ENCODE measurements around the gene PMF1.

PMF1 gene

DNA sequence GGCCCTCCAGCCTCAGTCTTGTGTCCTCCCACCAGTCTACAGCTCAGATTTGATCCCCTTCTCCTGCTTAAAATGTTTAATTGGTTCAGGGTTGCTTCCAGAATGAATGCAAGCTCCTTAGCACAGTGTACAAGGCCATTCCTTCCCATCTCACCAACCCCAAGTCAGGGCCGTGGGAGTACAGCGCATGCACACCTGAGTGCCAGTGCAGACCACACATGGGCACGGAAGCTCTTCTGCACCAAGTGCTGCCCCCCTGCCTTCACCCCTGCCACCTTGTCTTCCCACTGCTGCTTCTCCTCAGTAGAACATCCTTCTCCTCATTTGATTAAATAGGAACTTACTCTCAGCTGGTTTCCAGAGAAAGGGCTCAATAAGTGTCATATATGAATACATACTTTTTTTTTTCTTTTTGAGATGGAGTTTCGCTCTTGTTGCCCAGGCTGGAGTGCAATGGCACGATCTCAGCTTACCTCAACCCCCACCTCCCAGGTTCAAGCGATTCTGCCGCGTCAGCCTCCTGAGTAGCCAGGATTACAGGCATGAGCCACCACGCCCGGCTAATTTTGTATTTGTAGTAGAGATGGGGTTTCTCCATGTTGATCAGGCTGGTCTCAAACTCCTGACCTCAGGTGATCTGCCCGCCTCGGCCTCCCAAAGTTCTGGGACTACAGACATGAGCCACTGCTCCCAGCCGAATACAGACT lies 9.3 kb downstream of the PMF1 start:
- H3K27ac ChIP-seq: no peak overlapping the region
- TF ChIP-seq ZFX (IDR thresholded peaks at IDR 0.05): no peak
- TF ChIP-seq, protein P1, sequence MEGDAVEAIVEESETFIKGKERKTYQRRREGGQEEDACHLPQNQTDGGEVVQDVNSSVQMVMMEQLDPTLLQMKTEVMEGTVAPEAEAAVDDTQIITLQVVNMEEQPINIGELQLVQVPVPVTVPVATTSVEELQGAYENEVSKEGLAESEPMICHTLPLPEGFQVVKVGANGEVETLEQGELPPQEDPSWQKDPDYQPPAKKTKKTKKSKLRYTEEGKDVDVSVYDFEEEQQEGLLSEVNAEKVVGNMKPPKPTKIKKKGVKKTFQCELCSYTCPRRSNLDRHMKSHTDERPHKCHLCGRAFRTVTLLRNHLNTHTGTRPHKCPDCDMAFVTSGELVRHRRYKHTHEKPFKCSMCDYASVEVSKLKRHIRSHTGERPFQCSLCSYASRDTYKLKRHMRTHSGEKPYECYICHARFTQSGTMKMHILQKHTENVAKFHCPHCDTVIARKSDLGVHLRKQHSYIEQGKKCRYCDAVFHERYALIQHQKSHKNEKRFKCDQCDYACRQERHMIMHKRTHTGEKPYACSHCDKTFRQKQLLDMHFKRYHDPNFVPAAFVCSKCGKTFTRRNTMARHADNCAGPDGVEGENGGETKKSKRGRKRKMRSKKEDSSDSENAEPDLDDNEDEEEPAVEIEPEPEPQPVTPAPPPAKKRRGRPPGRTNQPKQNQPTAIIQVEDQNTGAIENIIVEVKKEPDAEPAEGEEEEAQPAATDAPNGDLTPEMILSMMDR (conservative IDR thresholded peaks at IDR 0.05): no peak

DNA sequence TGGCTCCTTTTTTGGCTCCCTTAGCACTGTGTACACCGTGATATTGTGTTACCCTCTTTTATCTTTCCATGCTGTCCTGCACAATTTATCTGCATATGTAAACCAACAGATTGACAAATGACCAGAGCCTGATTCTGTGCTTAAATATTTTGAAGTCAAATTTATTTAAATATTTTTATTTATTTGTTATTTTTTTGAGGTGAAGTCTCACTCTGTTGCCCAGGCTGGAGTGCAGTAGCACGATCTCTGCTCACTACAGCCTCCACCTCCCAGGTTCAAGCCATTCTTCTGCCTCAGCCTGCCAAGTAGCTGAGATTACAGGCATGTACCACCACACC lies 12.8 kb downstream of the PMF1 start:
- no peak overlapping the region for H3K27ac ChIP-seq
- TF ChIP-seq ZFX (IDR thresholded peaks at IDR 0.05): no peak
- TF ChIP-seq, protein P1 (conservative IDR thresholded peaks at IDR 0.05): no peak; the same call in 1 of the 2 replicates

DNA sequence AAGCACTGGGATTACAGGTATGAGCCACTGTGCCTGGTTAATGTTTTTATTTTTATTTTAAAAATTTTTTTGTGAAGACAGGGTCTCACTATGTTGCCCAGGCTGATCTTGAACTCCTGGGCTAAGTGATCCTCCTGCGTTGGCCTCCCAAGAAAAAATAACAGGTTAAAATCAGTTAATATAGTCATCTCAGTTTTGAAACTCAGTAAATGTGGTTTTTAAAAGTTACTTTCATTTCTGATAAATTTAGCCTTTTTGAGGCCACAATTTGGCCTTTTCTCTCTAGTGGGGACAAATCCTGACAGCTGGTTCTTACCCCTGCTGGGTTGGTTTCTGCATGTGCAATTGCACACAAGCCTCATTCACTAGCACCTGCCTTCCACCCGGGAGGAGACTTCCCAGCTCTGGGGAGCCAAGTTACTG lies 13.3 kb downstream of the PMF1 start:
- TF ChIP-seq, protein P1 (conservative IDR thresholded peaks at IDR 0.05): no peak
- no peak for TF ChIP-seq ZFX (IDR thresholded peaks at IDR 0.05)
- H3K27ac ChIP-seq: no peak overlapping the region

DNA sequence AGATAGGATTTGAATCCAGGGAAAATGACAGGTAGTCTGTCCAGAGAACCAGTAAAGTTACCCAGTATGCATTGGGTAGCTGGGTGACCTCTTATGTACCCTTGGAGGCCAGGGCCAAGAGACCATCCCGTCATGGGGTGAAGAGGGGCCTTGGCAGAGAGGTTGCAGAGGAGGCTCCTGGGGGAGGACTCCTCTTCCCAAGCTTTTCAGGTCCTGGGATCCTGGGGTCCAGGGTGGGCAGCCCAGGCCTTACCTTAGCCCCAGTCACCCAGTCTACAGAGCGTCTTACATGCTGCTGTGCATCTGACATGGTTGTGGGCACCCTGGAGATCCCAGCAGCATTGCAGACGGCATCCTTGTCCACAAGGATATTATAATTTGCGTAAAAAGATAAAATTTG lies 14.0 kb downstream of the PMF1 start:
- no peak overlapping the region for H3K27ac ChIP-seq
- TF ChIP-seq ZFX (IDR thresholded peaks at IDR 0.05): no peak
- TF ChIP-seq, protein P1 (conservative IDR thresholded peaks at IDR 0.05): no peak

DNA sequence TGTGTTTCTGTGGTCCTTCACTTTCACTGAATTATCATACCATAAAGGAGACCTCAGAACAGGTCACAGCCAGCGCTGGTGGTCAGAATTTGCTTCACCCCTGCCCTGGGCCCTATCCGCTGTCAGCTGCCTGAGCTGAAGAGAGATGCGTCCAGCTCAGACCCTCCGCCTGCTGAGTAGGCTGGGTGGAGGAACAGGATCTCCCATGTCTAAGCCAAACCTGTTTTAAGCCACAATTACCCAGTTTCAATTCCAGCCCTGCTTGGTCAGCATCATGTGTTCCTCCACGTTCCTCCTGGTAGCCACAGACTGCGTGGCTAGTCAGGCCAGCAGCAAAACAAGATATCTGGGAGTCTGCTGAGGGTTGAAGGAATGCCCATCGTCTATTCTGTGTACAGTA lies 15.7 kb downstream of the PMF1 start:
- no peak for TF ChIP-seq ZFX (IDR thresholded peaks at IDR 0.05)
- TF ChIP-seq, protein P1 (conservative IDR thresholded peaks at IDR 0.05): no peak
- H3K27ac ChIP-seq: no peak overlapping the region

DNA sequence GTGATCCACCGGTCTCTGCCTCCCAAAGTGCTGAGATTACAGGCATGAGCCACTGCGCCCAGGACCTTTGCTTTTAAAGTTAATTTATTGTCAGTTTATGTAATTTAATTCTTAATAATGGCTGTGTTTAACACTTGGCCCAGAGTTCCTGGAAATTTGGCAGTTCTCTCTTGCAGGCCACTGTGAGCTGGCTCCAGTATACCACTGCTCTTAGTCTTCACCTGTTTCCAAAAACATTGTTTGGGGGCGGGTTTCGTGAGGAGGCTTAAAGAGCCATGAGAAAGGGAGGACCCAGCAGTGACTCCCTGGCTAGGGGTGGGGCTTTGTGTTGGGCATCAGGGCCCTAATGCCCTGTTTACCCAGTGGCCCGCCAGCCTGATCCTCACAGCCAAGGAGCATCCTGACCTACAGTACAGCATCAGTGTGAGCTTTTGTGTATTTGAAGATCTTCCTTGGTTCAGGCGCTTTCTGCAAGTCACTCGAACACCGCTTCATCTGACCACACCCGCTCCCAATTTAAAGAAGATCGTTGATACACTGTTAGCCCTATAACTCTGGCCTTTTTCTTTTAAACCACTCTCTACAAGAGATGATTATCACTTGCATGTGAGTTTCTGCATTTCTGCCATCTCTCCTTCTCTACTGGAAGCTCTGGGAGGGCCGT lies 17.1 kb downstream of the PMF1 start:
- TF ChIP-seq ZFX (IDR thresholded peaks at IDR 0.05): no peak
- TF ChIP-seq, protein P1 (conservative IDR thresholded peaks at IDR 0.05): no peak
- H3K27ac ChIP-seq: no peak overlapping the region

DNA sequence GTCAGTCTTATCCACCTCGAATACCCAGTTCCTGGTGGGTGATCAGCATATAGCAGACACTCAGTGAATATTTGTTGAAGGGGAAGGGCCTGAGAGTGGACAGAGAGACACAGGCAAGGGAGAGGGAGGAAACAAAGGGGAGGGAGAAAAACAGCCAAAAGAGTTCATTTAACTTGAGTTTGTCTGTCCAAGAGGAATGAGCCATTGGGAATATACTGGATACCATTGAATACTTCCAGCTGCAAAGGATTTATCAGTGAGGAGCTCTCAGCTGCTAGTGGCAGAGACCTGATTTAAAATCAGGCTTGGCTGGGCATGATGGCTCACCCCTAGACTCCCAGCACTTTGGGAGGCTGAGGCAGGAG lies 17.6 kb downstream of the PMF1 start:
- TF ChIP-seq, protein P1 (conservative IDR thresholded peaks at IDR 0.05): no peak
- TF ChIP-seq ZFX (IDR thresholded peaks at IDR 0.05): no peak
- H3K27ac ChIP-seq: no peak overlapping the region
